Esophagus squamous epithelium (tissue), 4 donors: Measurements from ENCODE around the gene PSMD14.

Source experiments
- POLR2A ChIP-seq, 4 donors: fragments of 450-650 bp; IDR thresholded peaks; one replicate each; pipeline ENCODE4 v1.6.1; 2017; ENCODE audit warnings: antibody characterized with exemption in 4 of 4, mild to moderate bottlenecking in 4 of 4, moderate library complexity in 3 of 4
- TF ChIP-seq, protein P1 (sequence below), 6 experiments: fragments of 450-650 bp in 4 of 6; fragments of 200-600 bp in 2 of 6; sonication (generic) in 2 of 6; IDR thresholded peaks; one replicate each; pipeline ENCODE4 v1.5.1; 2016 to 2019; ENCODE audit warnings: antibody characterized with exemption in 6 of 6, mild to moderate bottlenecking in 4 of 6, moderate library complexity in 4 of 6

DNA sequence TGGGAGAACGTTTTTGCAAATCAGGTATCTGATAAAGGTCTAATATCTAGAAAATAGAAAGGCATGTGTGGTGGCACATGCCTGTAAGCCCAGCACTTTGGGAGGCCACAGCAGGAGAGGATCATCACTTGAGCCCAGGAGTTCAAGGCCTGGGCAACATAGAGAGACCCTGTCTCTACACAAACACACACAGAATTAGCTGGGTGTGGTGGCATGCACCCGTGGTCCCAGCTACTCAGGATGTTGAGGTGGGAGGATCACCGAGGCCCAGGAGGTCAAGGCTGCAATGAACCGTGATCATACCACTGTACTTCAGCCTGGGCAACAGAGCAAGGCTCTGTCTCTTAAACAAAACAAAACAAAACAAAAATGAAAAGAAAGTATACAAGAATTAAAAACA lies 94.1 kb downstream of the PSMD14 start:
- TF ChIP-seq, protein P1, sequence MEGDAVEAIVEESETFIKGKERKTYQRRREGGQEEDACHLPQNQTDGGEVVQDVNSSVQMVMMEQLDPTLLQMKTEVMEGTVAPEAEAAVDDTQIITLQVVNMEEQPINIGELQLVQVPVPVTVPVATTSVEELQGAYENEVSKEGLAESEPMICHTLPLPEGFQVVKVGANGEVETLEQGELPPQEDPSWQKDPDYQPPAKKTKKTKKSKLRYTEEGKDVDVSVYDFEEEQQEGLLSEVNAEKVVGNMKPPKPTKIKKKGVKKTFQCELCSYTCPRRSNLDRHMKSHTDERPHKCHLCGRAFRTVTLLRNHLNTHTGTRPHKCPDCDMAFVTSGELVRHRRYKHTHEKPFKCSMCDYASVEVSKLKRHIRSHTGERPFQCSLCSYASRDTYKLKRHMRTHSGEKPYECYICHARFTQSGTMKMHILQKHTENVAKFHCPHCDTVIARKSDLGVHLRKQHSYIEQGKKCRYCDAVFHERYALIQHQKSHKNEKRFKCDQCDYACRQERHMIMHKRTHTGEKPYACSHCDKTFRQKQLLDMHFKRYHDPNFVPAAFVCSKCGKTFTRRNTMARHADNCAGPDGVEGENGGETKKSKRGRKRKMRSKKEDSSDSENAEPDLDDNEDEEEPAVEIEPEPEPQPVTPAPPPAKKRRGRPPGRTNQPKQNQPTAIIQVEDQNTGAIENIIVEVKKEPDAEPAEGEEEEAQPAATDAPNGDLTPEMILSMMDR (IDR thresholded peaks at IDR 0.05): no peak
- TF ChIP-seq POLR2A (IDR thresholded peaks at IDR 0.05): no peak
